HL-60/S4 treated with phorbol 12-myristate 13-acetate at 8.2 ng/mL for 4 days and 3 days (cell line): Measurements from ENCODE around the gene LYSMD3.

Experiments used
- in situ Hi-C: fragments of 300-500 bp; cut with MboI; formaldehyde crosslinking; loops from 2 replicates; pipeline ENCODE4 v1.15.0; 2022; ENCODE audit warnings: low sequenced_read_pairs

LYSMD3 gene

DNA sequence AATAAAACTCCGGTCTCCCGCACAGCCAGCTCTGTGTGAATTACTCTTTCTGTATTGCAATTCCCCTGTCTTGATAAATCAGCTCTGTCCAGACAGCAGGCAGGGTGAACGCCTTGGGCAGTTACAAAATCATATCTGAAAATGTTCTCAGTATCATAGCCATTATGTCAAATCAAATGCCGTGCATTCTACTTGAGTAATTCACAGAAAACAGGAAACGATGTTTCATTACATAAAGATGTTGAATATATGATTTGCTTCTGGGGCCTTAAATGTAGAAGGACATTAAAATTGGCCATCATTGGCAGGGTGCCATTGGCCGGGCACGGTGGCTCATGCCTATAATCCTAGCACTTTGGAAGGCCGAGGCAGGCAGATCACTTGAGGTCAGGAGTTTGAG lies 46.2 kb downstream of the LYSMD3 start:
- in situ Hi-C loops: no loop called here

GRCh38 chr5:90480699-90481098 lies 48.7 kb downstream of the LYSMD3 start:
- in situ Hi-C loops: no loop called here

GRCh38 chr5:90479611-90480385 lies 49.6 kb downstream of the LYSMD3 start:
- in situ Hi-C loops: no loop called here

GRCh38 chr5:90477621-90478215 lies 51.7 kb downstream of the LYSMD3 start:
- in situ Hi-C loops: no loop called here

GRCh38 chr5:90477073-90477472 lies 52.3 kb downstream of the LYSMD3 start:
- in situ Hi-C loops: no loop called here

GRCh38 chr5:90476391-90476790 lies 53.0 kb downstream of the LYSMD3 start:
- in situ Hi-C loops: no loop called here

GRCh38 chr5:90475436-90475980 lies 53.9 kb downstream of the LYSMD3 start:
- in situ Hi-C loops: no loop called here

DNA sequence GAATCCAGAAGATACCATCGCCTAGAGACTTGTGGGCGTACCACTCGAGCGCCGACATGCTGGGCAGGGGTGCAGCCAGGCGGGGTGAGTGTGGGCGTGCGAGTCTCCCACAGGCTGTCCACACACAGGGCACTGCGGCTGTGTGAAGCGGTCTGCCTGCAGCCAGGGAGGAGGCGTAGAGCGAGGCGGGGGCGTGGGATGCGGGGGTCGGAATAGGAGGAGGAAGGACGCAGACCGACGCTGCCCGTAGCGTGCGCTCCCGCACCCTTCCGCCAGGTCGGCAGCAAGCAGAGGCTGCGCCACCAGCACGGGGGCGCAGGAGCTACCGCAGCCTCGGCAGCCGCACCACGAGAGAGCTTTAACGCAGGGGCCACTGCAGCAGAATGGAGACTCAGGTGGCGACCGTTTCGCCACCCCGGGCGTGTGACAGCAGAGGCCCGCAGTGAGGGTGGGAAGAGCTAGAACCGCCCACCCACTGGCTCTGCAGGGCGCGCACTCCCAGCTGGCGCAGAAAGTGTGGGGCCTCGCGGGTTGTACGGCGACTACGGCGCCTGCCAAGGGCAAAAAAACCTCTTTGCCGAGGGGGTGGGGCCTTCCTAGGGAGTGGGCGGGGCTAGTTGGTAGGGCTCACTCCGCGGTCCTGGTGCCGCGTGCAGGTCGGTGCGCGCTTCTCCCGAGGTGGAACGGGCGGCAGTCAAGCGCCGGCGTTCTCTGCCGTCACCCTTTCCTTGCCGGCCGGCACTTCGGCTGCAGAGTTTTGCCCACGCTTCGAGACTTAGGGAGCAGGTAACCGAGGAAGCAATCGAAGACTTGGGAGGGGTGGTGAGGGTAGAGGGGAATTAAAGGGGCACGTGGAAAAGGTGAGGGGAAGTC lies 54.9 kb downstream of the LYSMD3 start, which contains the start of the genes MBLAC2 and POLR3G:
TSS of gene MBLAC2 (minus strand) at position 537 of the 873 bp plus-strand sequence. CDS start at position 58, 479 bp downstream.
TSS of gene POLR3G (plus strand) at position 630 of the 873 bp plus-strand sequence. CDS start 10,704 bp downstream, outside the sequence.
- in situ Hi-C loops: no loop called here

GRCh38 chr5:90473396-90474234 lies 55.8 kb downstream of the LYSMD3 start:
- in situ Hi-C loops: no loop called here

DNA sequence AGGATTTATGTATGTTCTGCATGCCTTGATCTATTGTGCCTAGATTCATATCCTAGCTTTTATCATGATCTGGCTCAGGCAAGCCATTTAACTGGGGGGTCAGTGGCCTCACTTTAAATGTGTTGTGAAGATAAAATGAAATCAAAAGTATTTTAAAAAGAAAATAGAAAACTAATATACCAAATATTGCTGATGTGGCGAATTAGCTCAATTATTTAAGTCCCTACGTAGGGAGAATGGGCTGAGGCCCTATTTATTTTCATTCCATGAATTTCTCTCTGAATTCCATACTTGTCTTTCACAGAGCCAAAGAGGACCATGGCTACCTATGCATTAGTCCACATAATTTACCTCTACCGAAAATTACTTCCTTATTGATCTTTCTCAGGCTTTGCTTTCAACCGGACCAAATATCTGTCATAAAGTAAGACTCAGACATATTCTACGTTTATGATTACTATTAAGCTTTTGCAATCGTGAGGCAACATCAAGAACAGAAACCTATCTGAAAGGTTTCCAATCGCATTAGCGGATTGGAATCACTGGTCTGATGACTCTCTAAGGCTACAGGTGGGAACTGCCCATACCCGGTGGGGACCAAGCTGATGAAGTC lies 56.5 kb downstream of the LYSMD3 start:
- in situ Hi-C loops: no loop called here
